HEK293 (cell line): ENCODE data around the gene ELMO1.

Experiments
- CTCF ChIA-PET: fragments of 350-600 bp; formaldehyde crosslinking; extraction: SDS; loops from one replicate; lab custom pipeline; 2021; ENCODE audit warnings: antibody characterized with exemption; lab: Yijun Ruan, JAX
- POLR2A ChIA-PET: fragments of 300-600 bp; formaldehyde crosslinking; extraction: SDS; loops from one replicate; lab custom pipeline; 2020; ENCODE audit warnings: antibody characterized with exemption, inconsistent platforms; lab: Yijun Ruan, JAX
- H3K27ac ChIP-seq: fragments of 200-500 bp; sonication (Bioruptor generic); 2 replicates; pipeline ENCODE4 v1.5.1; 2014; ENCODE audit warnings: low read depth, low read length, control low read depth, inconsistent platforms; ENCODE audit errors: extremely low read depth
- H3K36me3 ChIP-seq, 2 experiments: fragments of 200-500 bp in 1 of 2; sonication (Bioruptor generic) in 1 of 2; 1 replicate in 1 of 2; 2 replicates in 1 of 2; pipeline ENCODE4 v1.5.1; 2014 to 2017; ENCODE audit warnings: inconsistent platforms in 2 of 2, low read length in 2 of 2; ENCODE audit not compliant: control insufficient read depth in 2 of 2, insufficient read depth in 1 of 2
- H3K4me1 ChIP-seq: fragments of 200-500 bp; sonication (Bioruptor generic); 2 replicates; pipeline ENCODE4 v1.5.1; 2014; ENCODE audit warnings: mild to moderate bottlenecking, low read length, inconsistent platforms; ENCODE audit not compliant: control insufficient read depth, insufficient read depth
- H3K4me3 ChIP-seq: 2 replicates; pipeline ENCODE4 v1.5.1; 2011; ENCODE audit warnings: low read depth, mild to moderate bottlenecking, control low read depth, low read length, moderate library complexity
- H3K9me3 ChIP-seq: fragments of 200-500 bp; sonication (Bioruptor generic); 2 replicates; pipeline ENCODE4 v1.5.1; 2014; ENCODE audit warnings: low read depth, low read length, inconsistent platforms; ENCODE audit not compliant: control insufficient read depth, insufficient read depth
- AEBP2 ChIP-seq: fragments of 450-650 bp; formaldehyde crosslinking; IDR thresholded peaks from 2 replicates; pipeline ENCODE4 v1.5.1; 2016; ENCODE audit warnings: missing biosample characterization, missing genetic modification characterization, borderline replicate concordance
- KLF1 ChIP-seq: fragments of 450-650 bp; formaldehyde crosslinking; IDR thresholded peaks from 2 replicates; pipeline ENCODE4 v1.5.1; 2016; ENCODE audit warnings: missing biosample characterization, missing genetic modification characterization
- OSR2 ChIP-seq: fragments of 450-650 bp; formaldehyde crosslinking; IDR thresholded peaks from 2 replicates; pipeline ENCODE4 v1.5.1; 2016; ENCODE audit warnings: missing biosample characterization, missing genetic modification characterization
- PRDM4 ChIP-seq: fragments of 450-650 bp; formaldehyde crosslinking; IDR thresholded peaks from 2 replicates; pipeline ENCODE4 v1.5.1; 2017; ENCODE audit warnings: missing biosample characterization, missing genetic modification characterization
- PRDM6 ChIP-seq: fragments of 450-650 bp; formaldehyde crosslinking; IDR thresholded peaks from 2 replicates; pipeline ENCODE4 v1.5.1; 2017; ENCODE audit warnings: missing biosample characterization, missing genetic modification characterization
- ZBTB44 ChIP-seq: fragments of 450-650 bp; IDR thresholded peaks from 2 replicates; pipeline ENCODE4 v1.5.1; 2018; ENCODE audit warnings: missing biosample characterization, mild to moderate bottlenecking, missing genetic modification characterization
- ZNF138 ChIP-seq: fragments of 450-650 bp; formaldehyde crosslinking; IDR thresholded peaks from 2 replicates; pipeline ENCODE4 v1.5.1; 2016; ENCODE audit warnings: missing biosample characterization, missing genetic modification characterization, borderline replicate concordance
- ZNF16 ChIP-seq: fragments of 450-650 bp; formaldehyde crosslinking; IDR thresholded peaks from 2 replicates; pipeline ENCODE4 v1.5.1; 2016; ENCODE audit warnings: low read depth, missing biosample characterization, missing genetic modification characterization
- ZNF19 ChIP-seq: fragments of 450-650 bp; formaldehyde crosslinking; IDR thresholded peaks from 2 replicates; pipeline ENCODE4; 2016; ENCODE audit warnings: missing biosample characterization, missing genetic modification characterization, low read depth
- ZNF302 ChIP-seq: fragments of 450-650 bp; formaldehyde crosslinking; IDR thresholded peaks from 2 replicates; pipeline ENCODE4 v1.5.1; 2016; ENCODE audit warnings: missing biosample characterization, missing genetic modification characterization, low read depth
- ZNF398 ChIP-seq: fragments of 450-650 bp; formaldehyde crosslinking; IDR thresholded peaks from 2 replicates; pipeline ENCODE4 v1.5.1; 2017; ENCODE audit warnings: missing biosample characterization, missing genetic modification characterization
- ZNF433 ChIP-seq: fragments of 450-650 bp; formaldehyde crosslinking; IDR thresholded peaks from 2 replicates; pipeline ENCODE4 v1.5.1; 2016; ENCODE audit warnings: missing biosample characterization, missing genetic modification characterization, low read depth
- ZNF488 ChIP-seq: fragments of 450-650 bp; formaldehyde crosslinking; IDR thresholded peaks from 2 replicates; pipeline ENCODE4 v1.5.1; 2016; ENCODE audit warnings: missing biosample characterization, missing genetic modification characterization
- ZNF623 ChIP-seq: fragments of 450-650 bp; formaldehyde crosslinking; IDR thresholded peaks from 2 replicates; pipeline ENCODE4 v1.5.1; 2016; ENCODE audit warnings: missing biosample characterization, missing genetic modification characterization
- ZSCAN30 ChIP-seq: fragments of 450-650 bp; IDR thresholded peaks from 2 replicates; pipeline ENCODE4 v1.5.1; 2018; ENCODE audit warnings: missing biosample characterization, mild to moderate bottlenecking, missing genetic modification characterization, moderate library complexity

ELMO1 gene

GRCh38 chr7:36904802-36905201 lies 543.9 kb downstream of the ELMO1 start:
- no peaks in the 10 kb centered on the region for H3K36me3 ChIP-seq
- POLR2A ChIA-PET = no interaction called here
- CTCF ChIA-PET = interaction anchor here (0.6 to 1.2 kb wide), 2 partner anchors 68 to 277 kb away, joined by 4 to 5 read pairs; no protein-coding TSS in a partner anchor
- TF ChIP-seq ZNF623 (tag by site-specific recombination) = no peak
- no peak for TF ChIP-seq ZNF398 (tag by site-specific recombination)
- no peak for TF ChIP-seq ZNF138 (tag by site-specific recombination)
- no peak for TF ChIP-seq ZNF19 (tag by site-specific recombination)
- TF ChIP-seq ZNF16 (tag by site-specific recombination) = no peak
- TF ChIP-seq ZNF488 (tag by site-specific recombination) = no peak
- no peak for TF ChIP-seq OSR2 (tag by site-specific recombination)
- TF ChIP-seq PRDM6 (tag by site-specific recombination) = no peak
- TF ChIP-seq AEBP2 (tag by site-specific recombination) = no peak
- TF ChIP-seq PRDM4 (tag by site-specific recombination) = no peak
- TF ChIP-seq ZNF302 (tag by site-specific recombination) = no peak
- no peak for TF ChIP-seq ZBTB44
- TF ChIP-seq KLF1 (tag by site-specific recombination) = no peak
- no peak for TF ChIP-seq ZNF433 (tag by site-specific recombination)
- TF ChIP-seq ZSCAN30 = no peak
- H3K4me3 ChIP-seq = no peak overlapping the region
- no peaks in the 10 kb centered on the region for H3K9me3 ChIP-seq
- H3K27ac ChIP-seq = no peak overlapping the region
- no peaks in the 10 kb centered on the region for H3K4me1 ChIP-seq
